Esophagus squamous epithelium (tissue), 4 donors: Measurements from ENCODE around the gene SV2A.

Experiments used
- CTCF ChIP-seq, 6 experiments: fragments of 450-650 bp in 4 of 6; fragments of 200-600 bp in 2 of 6; sonication (generic) in 2 of 6; IDR thresholded peaks; one replicate each; pipeline ENCODE4 v1.5.1; 2016 to 2019; ENCODE audit warnings: antibody characterized with exemption in 6 of 6, mild to moderate bottlenecking in 4 of 6, moderate library complexity in 4 of 6
- POLR2A ChIP-seq, 4 donors: fragments of 450-650 bp; IDR thresholded peaks; one replicate each; pipeline ENCODE4 v1.6.1; 2017; ENCODE audit warnings: antibody characterized with exemption in 4 of 4, mild to moderate bottlenecking in 4 of 4, moderate library complexity in 3 of 4

GRCh38 chr1:149937759-149938158, 20.1 kb upstream of the SV2A start:
- no peak for TF ChIP-seq CTCF (IDR thresholded peaks at IDR 0.05)
- TF ChIP-seq POLR2A (IDR thresholded peaks at IDR 0.05), result no peak
